PC-9 (cell line): ENCODE data around the gene TEX261. TPM values are rescaled to one million over a fixed set of nuclear protein-coding genes. Genes with fewer than 3 reads are reported as not detected.

ENCODE experiments used
- BruUV-seq: library from RNA; stranded (reverse); fragments of 400-500 nt; replicated peaks from 2 replicates; lab custom pipeline; 2021; lab: Mats Ljungman, UMichigan
- CTCF ChIA-PET: fragments of 300-600 bp; sonication (Branson Sonifier 250); formaldehyde crosslinking; loops from one replicate; lab custom pipeline; 2022; ENCODE audit warnings: antibody characterized with exemption; lab: Charles Lee
- POLR2A ChIA-PET: fragments of 300-600 bp; sonication (Branson Sonifier 250); formaldehyde crosslinking; loops from one replicate; lab custom pipeline; 2022; ENCODE audit warnings: antibody characterized with exemption; ENCODE audit not compliant: unreplicated experiment; lab: Charles Lee
- DNase-seq, 2 experiments: peaks; one replicate each; pipeline versions ENCODE4 v3.0.0 to v3.0.0-alpha.2; 2015 to 2022; ENCODE audit warnings: mixed read lengths in 1 of 2
- H2AFZ ChIP-seq: fragments of 200-600 bp; sonication (generic); 2 replicates; pipeline ENCODE4 v1.8.1; 2017; ENCODE audit warnings: antibody characterized with exemption
- H3F3A ChIP-seq: fragments of 200-600 bp; sonication (generic); 2 replicates; pipeline ENCODE4 v1.8.1; 2017; ENCODE audit warnings: antibody characterized with exemption, mild to moderate bottlenecking, low read depth; ENCODE audit not compliant: insufficient read depth
- H3K27ac ChIP-seq: fragments of 200-600 bp; sonication (generic); 2 replicates; pipeline ENCODE4 v1.6.1; 2016; ENCODE audit warnings: mixed run types
- H3K27me3 ChIP-seq: fragments of 200-600 bp; sonication (generic); 2 replicates; pipeline ENCODE4 v1.6.1; 2016; ENCODE audit warnings: low read depth, mixed run types; ENCODE audit not compliant: insufficient read depth
- H3K36me3 ChIP-seq: fragments of 200-600 bp; sonication (generic); 2 replicates; pipeline ENCODE4 v1.6.1; 2016; ENCODE audit warnings: low read depth, mixed run types
- H3K4me1 ChIP-seq: fragments of 200-600 bp; sonication (generic); replicated peaks from 2 replicates; pipeline ENCODE4 v1.6.1; 2016; ENCODE audit warnings: mixed run types; ENCODE audit not compliant: insufficient read depth
- H3K4me2 ChIP-seq: fragments of 200-600 bp; sonication (generic); 2 replicates; pipeline ENCODE4 v1.6.1; 2017; ENCODE audit warnings: mixed run types
- H3K4me3 ChIP-seq: fragments of 200-600 bp; sonication (generic); 2 replicates; pipeline ENCODE4 v1.6.1; 2016; ENCODE audit warnings: mixed run types
- H3K79me2 ChIP-seq: fragments of 200-600 bp; sonication (generic); 2 replicates; pipeline ENCODE4 v1.6.1; 2017; ENCODE audit warnings: low read depth, mixed run types
- H3K9me2 ChIP-seq: fragments of 200-600 bp; sonication (generic); 2 replicates; pipeline ENCODE4 v1.8.1; 2017; ENCODE audit warnings: mild to moderate bottlenecking; ENCODE audit not compliant: insufficient read depth
- H3K9me3 ChIP-seq: fragments of 200-600 bp; sonication (generic); 2 replicates; pipeline ENCODE4 v1.8.1; 2016; ENCODE audit warnings: low read depth; ENCODE audit not compliant: insufficient read depth
- H4K20me1 ChIP-seq: fragments of 200-600 bp; sonication (generic); 2 replicates; pipeline ENCODE4 v1.8.1; 2017; ENCODE audit not compliant: insufficient read depth
- EZH2 ChIP-seq: fragments of 200-600 bp; sonication (generic); IDR thresholded peaks from 2 replicates; pipeline ENCODE4 v1.8.0; 2017; ENCODE audit warnings: antibody characterized with exemption, low read depth
- intact Hi-C: fragments of 100-400 bp; cut with micrococcal nuclease; formaldehyde crosslinking; loops from one replicate; pipeline ENCODE4 v1.10.0; 2022; ENCODE audit not compliant: unreplicated experiment
- total RNA-seq: library from RNA; stranded (reverse); gene quantifications from 2 replicates; pipeline ENCODE4 v1.2.3, GENCODE V29; 2021
- TF ChIP-seq, protein P1 (sequence below): fragments of 200-600 bp; sonication (generic); conservative IDR thresholded peaks from 2 replicates; pipeline ENCODE4 v1.6.1; 2017; ENCODE audit warnings: mixed run types, antibody characterized with exemption, mild to moderate bottlenecking, moderate library complexity

Gene TEX261
- total RNA-seq, 1 experiment from 2014 or later: 47.6 TPM

DNA sequence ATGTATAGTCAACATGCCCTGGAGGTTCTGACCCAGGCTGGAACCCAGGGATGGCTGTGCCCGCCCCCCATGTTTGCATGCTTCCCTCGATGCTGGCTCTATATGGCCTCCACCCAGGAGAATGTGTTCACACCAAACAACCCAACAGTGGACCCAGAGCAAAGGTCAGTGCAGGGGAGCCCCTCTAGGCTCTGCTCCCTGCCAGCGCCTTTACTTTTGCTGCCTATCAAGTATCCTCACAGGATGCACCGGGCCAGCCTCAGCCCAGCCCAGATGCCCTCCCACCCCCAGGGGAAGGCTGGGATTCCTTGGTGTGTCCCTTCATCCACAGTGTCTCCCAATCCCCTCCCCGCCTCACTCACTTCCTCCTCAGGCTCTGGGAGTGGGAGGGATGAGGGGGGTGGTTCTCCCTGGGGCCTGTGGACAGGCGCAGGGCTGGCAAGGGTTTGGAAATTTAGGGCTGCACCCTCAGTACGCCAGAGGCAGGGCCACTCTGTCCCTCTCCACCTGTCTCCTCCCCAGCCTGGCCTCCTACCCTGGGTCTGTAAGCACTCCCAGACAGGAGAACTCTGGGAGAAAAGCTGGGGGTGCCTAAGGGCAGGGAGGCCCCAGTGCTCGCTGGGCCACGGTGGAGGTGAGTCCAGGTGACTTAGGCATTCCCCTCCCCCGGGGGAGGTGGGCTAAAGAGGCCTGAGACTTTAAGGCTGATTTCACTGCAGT is 56.6 kb downstream of the TEX261 start:
- H3K27ac ChIP-seq: peak overlapping the region; percentile 39; the same call in 1 of the 2 replicates
- H3F3A ChIP-seq: peaks cover 6% of the 10 kb centered on the region; the same call in 1 of the 2 replicates
- H3K36me3 ChIP-seq: no peaks in the 10 kb centered on the region
- peak; percentile 35 to 61 for DNase-seq
- no peak overlapping the region for H3K4me3 ChIP-seq
- H3K4me1 ChIP-seq: peaks cover 29% of the 10 kb centered on the region
- ChIA-PET POLR2A (interaction anchor here (0.7 to 0.8 kb wide), 2 partner anchors 53 to 86 kb away, joined by 3 to 4 read pairs; no protein-coding TSS in a partner anchor), CTCF (interaction anchor here (0.9 to 1.2 kb wide), 2 partner anchors 10 to 67 kb away, joined by 3 to 4 read pairs; no protein-coding TSS in a partner anchor)
- no peak overlapping the region for H2AFZ ChIP-seq
- BruUV-seq: no TSS peak
- peak overlapping the region; percentile 47; the same call in 1 of the 2 replicates for H3K4me2 ChIP-seq
- TF ChIP-seq, protein P1, sequence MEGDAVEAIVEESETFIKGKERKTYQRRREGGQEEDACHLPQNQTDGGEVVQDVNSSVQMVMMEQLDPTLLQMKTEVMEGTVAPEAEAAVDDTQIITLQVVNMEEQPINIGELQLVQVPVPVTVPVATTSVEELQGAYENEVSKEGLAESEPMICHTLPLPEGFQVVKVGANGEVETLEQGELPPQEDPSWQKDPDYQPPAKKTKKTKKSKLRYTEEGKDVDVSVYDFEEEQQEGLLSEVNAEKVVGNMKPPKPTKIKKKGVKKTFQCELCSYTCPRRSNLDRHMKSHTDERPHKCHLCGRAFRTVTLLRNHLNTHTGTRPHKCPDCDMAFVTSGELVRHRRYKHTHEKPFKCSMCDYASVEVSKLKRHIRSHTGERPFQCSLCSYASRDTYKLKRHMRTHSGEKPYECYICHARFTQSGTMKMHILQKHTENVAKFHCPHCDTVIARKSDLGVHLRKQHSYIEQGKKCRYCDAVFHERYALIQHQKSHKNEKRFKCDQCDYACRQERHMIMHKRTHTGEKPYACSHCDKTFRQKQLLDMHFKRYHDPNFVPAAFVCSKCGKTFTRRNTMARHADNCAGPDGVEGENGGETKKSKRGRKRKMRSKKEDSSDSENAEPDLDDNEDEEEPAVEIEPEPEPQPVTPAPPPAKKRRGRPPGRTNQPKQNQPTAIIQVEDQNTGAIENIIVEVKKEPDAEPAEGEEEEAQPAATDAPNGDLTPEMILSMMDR: no peak
- no peak for TF ChIP-seq EZH2
- no peaks in the 10 kb centered on the region for H3K9me2 ChIP-seq
- no peaks in the 10 kb centered on the region for H3K9me3 ChIP-seq
- H3K79me2 ChIP-seq: no peaks in the 10 kb centered on the region
- H3K27me3 ChIP-seq: no peaks in the 10 kb centered on the region
- intact Hi-C loops: no loop called here
- H4K20me1 ChIP-seq: no peaks in the 10 kb centered on the region

DNA sequence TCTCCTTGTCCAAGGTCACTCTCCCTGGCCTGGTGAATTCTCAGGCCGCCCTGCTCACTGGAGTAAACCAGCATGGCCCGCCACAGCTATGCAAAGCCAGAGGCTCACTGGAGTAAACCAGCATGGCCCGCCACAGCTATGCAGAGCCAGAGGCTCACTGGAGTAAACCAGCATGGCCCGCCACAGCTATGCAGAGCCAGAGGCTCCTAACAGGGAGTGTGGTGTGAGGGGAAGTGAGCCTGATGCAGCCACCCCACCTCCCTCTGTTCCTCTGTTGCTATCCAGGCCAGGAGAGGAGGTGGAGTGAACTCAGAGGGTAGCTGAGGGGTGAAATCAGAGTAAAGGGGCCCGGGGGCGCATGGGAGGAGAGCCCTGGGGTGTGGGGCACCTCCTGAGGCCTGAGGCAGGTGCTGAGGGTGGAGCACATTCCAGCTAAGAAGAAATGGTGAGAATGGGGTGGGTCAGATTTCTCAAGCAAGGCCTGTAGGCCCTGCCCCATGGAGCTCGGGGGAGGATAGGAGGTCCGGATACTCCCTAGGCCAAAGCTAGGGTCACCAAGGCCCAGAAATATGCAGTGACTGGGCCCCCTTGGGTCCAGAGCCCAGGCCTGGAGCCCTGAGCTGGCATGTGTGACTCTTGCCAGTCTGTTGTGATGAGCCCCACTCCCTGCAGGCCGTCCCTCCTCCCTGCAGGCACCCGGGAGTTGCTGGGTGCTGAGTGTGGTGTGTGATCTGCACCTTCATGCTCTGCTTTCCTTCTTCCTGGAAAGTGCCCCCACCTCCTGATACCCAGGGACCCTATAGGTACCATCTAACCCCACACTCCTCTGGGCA is 57.5 kb downstream of the TEX261 start:
- ChIA-PET CTCF (interaction anchor here (0.9 to 1.2 kb wide), 2 partner anchors 11 to 66 kb away, joined by 3 to 4 read pairs; no protein-coding TSS in a partner anchor), POLR2A (interaction anchor here (0.8 kb wide), 1 partner anchor 87 kb away, joined by 4 read pairs; no protein-coding TSS in a partner anchor)
- H3K79me2 ChIP-seq: no peaks in the 10 kb centered on the region
- TF ChIP-seq, protein P1: no peak
- TF ChIP-seq EZH2: no peak
- H3K9me3 ChIP-seq: no peaks in the 10 kb centered on the region
- H2AFZ ChIP-seq: no peak overlapping the region
- no peaks in the 10 kb centered on the region for H3K9me2 ChIP-seq
- H3K4me2 ChIP-seq: peak overlapping the region; percentile 47
- peak overlapping the region; percentile 39; the same call in 1 of the 2 replicates for H3K27ac ChIP-seq
- H3K4me1 ChIP-seq: peaks cover 29% of the 10 kb centered on the region
- peaks cover 6% of the 10 kb centered on the region; the same call in 1 of the 2 replicates for H3F3A ChIP-seq
- intact Hi-C loops: no loop called here
- BruUV-seq: no TSS peak
- H3K4me3 ChIP-seq: no peak overlapping the region
- H3K27me3 ChIP-seq: no peaks in the 10 kb centered on the region
- DNase-seq: peak; percentile 59 to 82
- H4K20me1 ChIP-seq: no peaks in the 10 kb centered on the region
- no peaks in the 10 kb centered on the region for H3K36me3 ChIP-seq
